Measurements from ENCODE around the gene KRT12.

KRT12 gene

GRCh38 chr17:40843242-40843641 lies 23.8 kb downstream of the KRT12 start:
- no peak for DNase-seq (ENCODE audit: extremely low spot score)
- POLR2A ChIA-PET: interaction anchor here (0.6 kb wide), 1 partner anchor 308 kb away, joined by 4 read pairs; no protein-coding TSS in a partner anchor
- TF ChIP-seq, protein P1, sequence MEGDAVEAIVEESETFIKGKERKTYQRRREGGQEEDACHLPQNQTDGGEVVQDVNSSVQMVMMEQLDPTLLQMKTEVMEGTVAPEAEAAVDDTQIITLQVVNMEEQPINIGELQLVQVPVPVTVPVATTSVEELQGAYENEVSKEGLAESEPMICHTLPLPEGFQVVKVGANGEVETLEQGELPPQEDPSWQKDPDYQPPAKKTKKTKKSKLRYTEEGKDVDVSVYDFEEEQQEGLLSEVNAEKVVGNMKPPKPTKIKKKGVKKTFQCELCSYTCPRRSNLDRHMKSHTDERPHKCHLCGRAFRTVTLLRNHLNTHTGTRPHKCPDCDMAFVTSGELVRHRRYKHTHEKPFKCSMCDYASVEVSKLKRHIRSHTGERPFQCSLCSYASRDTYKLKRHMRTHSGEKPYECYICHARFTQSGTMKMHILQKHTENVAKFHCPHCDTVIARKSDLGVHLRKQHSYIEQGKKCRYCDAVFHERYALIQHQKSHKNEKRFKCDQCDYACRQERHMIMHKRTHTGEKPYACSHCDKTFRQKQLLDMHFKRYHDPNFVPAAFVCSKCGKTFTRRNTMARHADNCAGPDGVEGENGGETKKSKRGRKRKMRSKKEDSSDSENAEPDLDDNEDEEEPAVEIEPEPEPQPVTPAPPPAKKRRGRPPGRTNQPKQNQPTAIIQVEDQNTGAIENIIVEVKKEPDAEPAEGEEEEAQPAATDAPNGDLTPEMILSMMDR (IDR thresholded peaks at IDR 0.05; ENCODE audit: control extremely low read depth, extremely low read depth, low read depth, missing control alignments): no peak
- CTCF ChIA-PET: interaction anchor here (1.3 to 1.9 kb wide), 5 partner anchors 9 to 823 kb away, joined by 4 to 6 read pairs (median 5); no protein-coding TSS in a partner anchor

DNA sequence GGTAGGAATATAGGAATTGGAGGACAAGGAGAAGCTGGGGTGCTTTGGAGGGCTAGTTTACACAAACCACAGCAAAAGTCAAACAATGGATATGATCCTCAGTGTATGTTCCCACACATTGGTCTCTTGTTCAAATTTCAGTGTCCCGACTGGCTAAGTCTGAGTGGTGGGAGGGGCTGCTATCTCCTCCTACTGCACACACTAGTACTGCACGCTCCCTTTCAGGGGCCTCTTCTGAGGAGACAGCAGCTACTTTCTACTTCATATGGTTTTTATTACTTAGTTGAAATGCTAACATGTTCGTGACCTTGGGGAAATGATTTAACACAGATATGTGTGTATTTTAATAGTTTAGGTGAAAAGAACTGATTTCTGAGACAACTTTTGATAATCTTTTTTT lies 25.8 kb downstream of the KRT12 start:
- POLR2A ChIA-PET: no interaction called here
- TF ChIP-seq, protein P1 (IDR thresholded peaks at IDR 0.05; ENCODE audit: control extremely low read depth, extremely low read depth, low read depth, missing control alignments): no peak
- CTCF ChIA-PET: interaction anchor here (1.2 kb wide), 1 partner anchor 11 kb away, joined by 3 read pairs; no protein-coding TSS in a partner anchor
- DNase-seq (ENCODE audit: extremely low spot score): no peak

DNA sequence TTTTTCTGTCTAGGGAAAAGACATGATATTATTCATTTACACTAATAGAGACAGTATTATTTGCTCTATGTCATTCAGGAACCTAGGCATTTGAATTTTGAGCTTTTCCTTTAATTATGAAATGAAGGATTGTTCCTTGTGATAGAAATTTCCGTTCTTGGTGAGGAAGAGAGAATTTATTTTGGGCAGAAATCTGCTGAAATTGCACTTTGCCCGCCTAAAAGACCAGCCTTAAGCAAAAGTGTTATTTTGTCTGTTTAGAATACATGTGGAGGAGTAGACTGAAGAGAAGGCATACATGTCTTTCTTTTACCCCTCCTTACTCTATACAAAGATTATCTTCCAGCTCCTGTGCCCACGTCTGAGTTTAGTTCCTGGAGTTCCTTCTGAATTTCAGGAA lies 27.8 kb downstream of the KRT12 start:
- no peak for DNase-seq (ENCODE audit: extremely low spot score)
- TF ChIP-seq, protein P1 (IDR thresholded peaks at IDR 0.05; ENCODE audit: control extremely low read depth, extremely low read depth, low read depth, missing control alignments): no peak
- CTCF ChIA-PET: interaction anchor here (0.8 to 1.0 kb wide), 2 partner anchors 22 to 824 kb away, joined by 3 read pairs; no protein-coding TSS in a partner anchor
- POLR2A ChIA-PET: no interaction called here

- POLR2A ChIA-PET: no interaction called here
- CTCF ChIA-PET: no interaction called here
- no peak for DNase-seq (ENCODE audit: extremely low spot score)
- TF ChIP-seq, protein P1 (IDR thresholded peaks at IDR 0.05; ENCODE audit: control extremely low read depth, extremely low read depth, low read depth, missing control alignments): no peak
Observed at GRCh38 chr17:40836020-40836419, 31.0 kb downstream of the KRT12 start.

DNA sequence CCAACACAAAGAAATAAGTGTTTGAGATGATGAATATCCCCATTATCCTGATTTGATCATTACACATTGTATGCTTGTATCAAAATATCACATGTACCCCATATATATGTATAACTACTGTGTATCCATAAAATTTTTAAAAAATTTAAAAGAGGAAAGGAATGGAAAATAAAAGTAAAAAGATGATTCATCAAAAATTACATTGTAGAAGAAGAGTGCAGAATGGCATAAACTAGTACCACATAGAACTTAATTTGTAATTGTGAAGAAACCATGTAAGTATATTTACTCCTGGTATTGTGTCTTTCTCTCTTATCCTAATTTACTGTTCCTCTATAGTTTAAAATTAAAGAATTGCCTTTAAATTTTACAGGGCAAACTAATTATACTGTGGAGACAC lies 33.1 kb downstream of the KRT12 start:
- DNase-seq (ENCODE audit: extremely low spot score): no peak
- POLR2A ChIA-PET: no interaction called here
- CTCF ChIA-PET: interaction anchor here (1.0 to 1.6 kb wide), 3 partner anchors 10 to 214 kb away, joined by 3 to 4 read pairs (median 3); no protein-coding TSS in a partner anchor
- TF ChIP-seq, protein P1 (IDR thresholded peaks at IDR 0.05; ENCODE audit: control extremely low read depth, extremely low read depth, low read depth, missing control alignments): no peak

DNA sequence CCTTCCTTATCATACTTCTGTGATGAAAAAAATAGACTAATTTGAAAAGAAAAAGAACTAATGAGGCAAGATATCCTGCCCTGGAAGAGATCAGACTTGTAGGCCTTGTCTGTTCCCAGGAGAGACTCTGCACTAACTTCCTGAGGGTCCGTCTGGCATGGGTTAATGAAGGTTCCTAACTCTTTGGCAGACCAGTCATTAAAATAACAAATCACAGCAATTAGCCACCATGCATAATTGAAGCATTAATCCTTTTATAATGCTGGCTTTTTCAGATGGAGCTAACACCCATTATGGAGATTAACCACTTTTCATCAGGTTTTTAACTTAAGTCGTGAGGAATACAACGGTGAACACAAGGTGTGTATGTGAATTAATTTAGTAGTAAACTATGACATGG lies 34.2 kb downstream of the KRT12 start:
- POLR2A ChIA-PET: no interaction called here
- CTCF ChIA-PET: interaction anchor here (0.9 to 1.6 kb wide), 9 partner anchors 9 to 816 kb away, joined by 3 to 5 read pairs (median 3); no protein-coding TSS in a partner anchor
- DNase-seq (ENCODE audit: extremely low spot score): no peak
- TF ChIP-seq, protein P1 (IDR thresholded peaks at IDR 0.05; ENCODE audit: control extremely low read depth, extremely low read depth, low read depth, missing control alignments): no peak

Data from GM10248 (cell line).